Fibroblast of lung (primary cell): ENCODE results near the gene BTG1.

Source experiments
- CTCF ChIP-seq, 2 donors: IDR thresholded peaks in 1 of 2; conservative IDR thresholded peaks in 1 of 2; 1 replicate in 1 of 2; 2 replicates in 1 of 2; pipeline ENCODE4 v1.5.1; 2011 to 2012; ENCODE audit warnings: low read length in 2 of 2, control low read depth in 1 of 2, inconsistent platforms in 1 of 2, low read depth in 1 of 2, mild to moderate bottlenecking in 1 of 2
- EZH2 ChIP-seq: IDR thresholded peaks from 2 replicates; pipeline ENCODE4 v1.5.1; 2012; ENCODE audit warnings: low read length, control low read depth, mild to moderate bottlenecking; ENCODE audit errors: missing control alignments

- TF ChIP-seq CTCF (conservative IDR thresholded peaks at IDR 0.05 in 1 of 2, IDR thresholded peaks at IDR 0.05 in 1 of 2; ENCODE audit: low read depth in 1 of 2, low read length in 2 of 2) (no peak), EZH2 (no peak)
Measured at GRCh38 chr12:92145481-92145730, 240 bp downstream of the BTG1 start.
